Measurements from ENCODE around the gene ELP5.

DNA sequence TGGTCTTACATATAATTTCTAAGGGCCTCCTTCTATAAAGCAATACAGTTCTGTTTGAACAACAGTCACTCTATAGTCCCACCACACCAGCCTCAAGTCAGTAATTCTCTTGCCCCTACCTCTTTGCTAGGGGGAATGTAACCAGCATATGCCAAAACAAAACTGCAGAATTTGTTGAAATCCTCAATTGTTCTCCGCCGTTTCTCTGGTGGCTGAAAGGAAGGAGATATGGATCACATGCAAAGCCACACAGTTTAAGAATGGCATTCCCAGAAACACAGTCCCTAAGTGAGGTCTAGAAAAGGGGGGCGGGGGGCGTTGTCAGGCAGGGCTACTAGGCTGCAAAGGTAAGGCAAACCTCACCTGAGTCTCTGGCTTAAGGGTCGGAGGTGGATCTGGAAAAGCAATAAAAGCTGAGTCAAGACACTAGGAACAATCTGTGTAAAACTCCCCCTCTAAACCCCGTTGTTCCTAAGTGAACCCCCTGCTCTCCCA is 14.7 kb upstream of the ELP5 start:
- TF ChIP-seq, protein P1, sequence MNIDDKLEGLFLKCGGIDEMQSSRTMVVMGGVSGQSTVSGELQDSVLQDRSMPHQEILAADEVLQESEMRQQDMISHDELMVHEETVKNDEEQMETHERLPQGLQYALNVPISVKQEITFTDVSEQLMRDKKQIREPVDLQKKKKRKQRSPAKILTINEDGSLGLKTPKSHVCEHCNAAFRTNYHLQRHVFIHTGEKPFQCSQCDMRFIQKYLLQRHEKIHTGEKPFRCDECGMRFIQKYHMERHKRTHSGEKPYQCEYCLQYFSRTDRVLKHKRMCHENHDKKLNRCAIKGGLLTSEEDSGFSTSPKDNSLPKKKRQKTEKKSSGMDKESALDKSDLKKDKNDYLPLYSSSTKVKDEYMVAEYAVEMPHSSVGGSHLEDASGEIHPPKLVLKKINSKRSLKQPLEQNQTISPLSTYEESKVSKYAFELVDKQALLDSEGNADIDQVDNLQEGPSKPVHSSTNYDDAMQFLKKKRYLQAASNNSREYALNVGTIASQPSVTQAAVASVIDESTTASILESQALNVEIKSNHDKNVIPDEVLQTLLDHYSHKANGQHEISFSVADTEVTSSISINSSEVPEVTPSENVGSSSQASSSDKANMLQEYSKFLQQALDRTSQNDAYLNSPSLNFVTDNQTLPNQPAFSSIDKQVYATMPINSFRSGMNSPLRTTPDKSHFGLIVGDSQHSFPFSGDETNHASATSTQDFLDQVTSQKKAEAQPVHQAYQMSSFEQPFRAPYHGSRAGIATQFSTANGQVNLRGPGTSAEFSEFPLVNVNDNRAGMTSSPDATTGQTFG (tag by site-specific recombination; IDR thresholded peaks at IDR 0.05; ENCODE audit: borderline replicate concordance): no peak
- TF ChIP-seq, protein P2, sequence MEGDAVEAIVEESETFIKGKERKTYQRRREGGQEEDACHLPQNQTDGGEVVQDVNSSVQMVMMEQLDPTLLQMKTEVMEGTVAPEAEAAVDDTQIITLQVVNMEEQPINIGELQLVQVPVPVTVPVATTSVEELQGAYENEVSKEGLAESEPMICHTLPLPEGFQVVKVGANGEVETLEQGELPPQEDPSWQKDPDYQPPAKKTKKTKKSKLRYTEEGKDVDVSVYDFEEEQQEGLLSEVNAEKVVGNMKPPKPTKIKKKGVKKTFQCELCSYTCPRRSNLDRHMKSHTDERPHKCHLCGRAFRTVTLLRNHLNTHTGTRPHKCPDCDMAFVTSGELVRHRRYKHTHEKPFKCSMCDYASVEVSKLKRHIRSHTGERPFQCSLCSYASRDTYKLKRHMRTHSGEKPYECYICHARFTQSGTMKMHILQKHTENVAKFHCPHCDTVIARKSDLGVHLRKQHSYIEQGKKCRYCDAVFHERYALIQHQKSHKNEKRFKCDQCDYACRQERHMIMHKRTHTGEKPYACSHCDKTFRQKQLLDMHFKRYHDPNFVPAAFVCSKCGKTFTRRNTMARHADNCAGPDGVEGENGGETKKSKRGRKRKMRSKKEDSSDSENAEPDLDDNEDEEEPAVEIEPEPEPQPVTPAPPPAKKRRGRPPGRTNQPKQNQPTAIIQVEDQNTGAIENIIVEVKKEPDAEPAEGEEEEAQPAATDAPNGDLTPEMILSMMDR (tag by site-specific recombination; IDR thresholded peaks at IDR 0.05): no peak
